Activated CD4-positive, alpha-beta T cell treated with anti-CD3 and anti-CD28 coated beads, Interleukin-10, Interleukin-2, amounts not matched to agents 100 ng/mL and 50 ng/mL, durations not matched to agents 16 hours and 8 hours (primary cell): ENCODE measurements around the gene PANK1.

Experiments used
- DNase-seq: peaks from one replicate; pipeline ENCODE4 v3.0.0-alpha.2; 2020

Gene PANK1

DNA sequence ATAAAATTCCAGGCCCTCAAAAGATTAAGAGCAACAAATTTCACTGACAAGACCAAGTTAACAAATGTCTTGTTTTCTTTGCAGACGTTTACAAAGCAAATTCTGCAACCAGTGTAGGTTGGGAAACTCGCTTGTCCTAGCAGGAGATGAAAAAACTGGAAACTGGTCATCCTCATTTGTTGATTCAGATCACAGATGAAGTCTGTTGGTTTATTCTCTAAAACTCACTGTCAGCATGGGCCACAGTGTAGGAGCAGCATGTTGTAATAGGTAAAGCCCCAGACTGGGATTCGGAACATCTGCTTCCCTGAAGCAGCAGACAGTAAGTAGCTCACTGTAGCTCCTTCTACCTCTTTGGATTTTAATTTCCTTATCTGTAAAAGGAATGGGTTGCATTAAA is 31.5 kb downstream of the PANK1 start:
- no peak for DNase-seq

DNA sequence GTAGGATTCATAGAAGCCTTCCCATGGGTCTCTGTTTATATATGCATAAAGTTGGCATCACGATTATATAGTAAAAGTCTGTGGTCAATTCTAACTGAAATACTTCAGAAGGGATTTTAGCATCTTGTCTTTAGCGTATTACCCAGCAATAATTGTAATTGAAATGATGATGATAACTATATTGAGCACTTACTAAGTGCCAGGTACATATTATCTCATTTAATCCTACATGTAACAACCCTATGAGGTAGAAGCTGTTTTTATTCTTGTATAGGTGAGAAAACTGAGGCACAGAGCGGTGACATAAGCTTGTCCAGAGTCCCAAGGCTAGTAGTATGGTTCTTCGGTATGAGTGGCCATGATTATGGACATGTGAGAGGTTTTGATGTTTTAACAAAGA is 33.8 kb downstream of the PANK1 start:
- DNase-seq, result no peak

DNA sequence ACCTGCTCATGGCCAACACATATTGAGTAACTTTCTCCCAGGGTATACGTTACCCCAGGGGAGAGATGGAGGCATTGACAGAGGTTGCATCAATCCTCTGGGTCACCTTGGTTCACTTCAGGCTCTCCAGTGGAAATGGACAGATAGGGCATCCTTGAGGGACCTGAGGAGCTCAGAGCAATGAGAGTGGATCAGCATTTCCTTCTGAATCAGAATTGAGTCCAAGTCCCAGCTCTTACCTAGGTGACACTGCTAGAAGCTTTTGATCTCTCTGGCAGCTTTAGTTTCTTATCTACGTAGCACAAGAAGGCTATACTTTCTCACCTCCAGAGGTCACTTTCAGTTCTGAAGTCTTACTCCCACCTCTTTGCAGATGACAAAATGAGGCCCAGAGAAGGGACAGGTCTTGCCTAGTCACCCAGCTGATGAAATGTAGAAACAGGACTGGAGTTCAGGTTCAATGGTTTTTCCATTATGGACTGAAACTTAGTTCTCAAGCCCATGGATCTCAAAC is 35.2 kb downstream of the PANK1 start:
- peak; percentile 4 for DNase-seq

DNA sequence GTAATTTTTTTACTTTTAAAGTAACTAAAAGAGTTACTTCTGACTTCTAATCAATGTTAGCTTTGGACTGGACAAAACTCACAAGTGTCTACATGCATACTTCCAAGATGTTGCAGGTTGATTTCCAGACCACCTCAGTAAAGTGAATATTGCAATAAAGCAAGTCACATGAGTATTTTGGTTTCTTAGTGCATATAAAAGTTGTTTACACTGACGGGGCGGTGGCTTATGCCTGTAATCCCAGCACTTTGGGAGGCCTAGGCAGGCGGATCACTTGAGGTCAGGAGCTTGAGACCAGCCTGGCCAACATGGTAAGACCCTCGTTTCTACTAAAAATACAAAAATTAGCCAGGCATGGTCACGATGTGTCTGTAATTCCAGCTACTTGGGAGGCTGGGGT is 40.8 kb downstream of the PANK1 start:
- no peak for DNase-seq

DNA sequence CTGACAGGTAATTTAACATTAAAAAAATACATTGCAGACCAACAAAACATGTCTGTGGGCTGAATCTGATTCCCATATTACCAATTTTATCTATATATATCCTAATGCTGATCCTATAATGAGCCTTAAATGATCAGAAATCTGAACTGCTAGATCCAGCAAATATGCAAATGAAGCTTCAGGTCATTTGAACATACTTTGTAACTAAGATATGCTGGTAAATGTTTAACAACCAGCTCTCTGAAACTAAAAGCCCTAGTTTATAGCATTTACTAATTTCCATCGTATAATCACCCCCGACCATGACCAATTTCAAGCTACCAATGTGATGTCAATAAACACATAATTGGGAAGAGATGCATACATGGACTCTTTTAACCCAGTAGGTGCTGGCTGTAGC is 42.1 kb downstream of the PANK1 start:
- DNase-seq, result no peak

DNA sequence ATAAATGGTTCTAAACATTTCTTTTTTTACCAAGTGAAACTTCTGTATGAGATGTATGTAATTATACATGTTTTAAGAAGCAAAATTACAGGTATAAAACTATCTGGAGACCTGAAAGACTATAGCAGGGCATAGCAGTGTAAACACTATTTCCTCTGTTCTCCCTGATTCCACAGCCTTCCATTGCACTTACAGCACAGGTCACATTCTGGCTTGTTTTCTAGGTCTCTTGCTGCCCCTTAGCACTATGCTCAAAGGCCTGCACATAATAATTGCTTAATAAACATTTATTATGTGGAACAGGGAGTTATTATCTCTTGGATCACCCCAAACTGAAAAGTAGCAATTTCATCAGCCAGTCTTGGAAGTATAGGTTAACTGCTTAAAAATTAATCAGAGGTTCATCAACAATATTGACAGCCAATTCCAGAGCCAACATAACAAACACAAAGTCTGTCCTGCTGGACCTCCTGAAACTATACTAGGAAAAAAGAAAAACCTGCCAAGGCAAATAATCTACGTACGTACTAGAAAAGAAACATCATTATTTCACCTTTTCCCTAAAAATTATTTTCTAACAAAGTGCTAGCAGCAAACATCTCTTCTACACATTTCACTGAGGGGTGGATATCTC is 43.2 kb downstream of the PANK1 start:
- DNase-seq, result no peak

DNA sequence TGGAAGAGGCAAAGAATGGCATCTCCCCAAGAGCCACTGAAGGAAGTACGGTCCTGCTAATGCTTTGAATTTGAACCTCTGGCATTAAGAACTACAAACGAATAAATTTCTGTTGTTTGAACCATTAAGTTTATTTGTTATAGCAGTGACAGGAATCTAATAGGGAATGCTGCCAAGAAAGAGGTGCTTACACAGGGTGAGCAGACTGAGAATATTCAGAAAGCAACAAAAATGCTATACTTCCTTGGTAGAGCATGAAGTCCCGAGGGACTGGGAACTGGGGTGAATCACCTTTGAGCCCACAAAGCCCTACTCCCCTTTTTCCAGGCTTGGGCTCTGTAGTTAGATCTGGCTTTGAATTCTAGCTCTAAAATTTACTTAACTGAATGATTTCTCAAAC is 45.0 kb downstream of the PANK1 start:
- DNase-seq, result no peak

DNA sequence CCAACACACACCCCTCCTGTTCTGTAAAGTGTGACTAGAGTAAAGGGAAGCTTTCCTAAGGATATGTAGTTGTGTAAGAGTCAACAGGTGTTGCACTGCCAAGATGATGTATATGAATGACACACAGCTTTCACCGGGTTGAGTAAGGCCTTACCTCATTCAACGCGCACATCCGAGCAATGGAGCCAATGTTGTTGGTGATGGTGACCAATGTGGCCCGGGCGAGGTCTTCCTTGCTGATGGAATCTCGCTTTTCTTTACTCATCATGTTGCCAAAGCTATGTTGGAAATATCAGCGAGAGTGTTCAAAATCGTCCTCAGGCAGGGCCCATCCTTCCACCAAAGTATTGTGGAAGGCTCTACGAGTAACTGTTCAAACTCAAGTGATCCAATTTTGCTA is 52.0 kb downstream of the PANK1 start:
- no peak for DNase-seq

DNA sequence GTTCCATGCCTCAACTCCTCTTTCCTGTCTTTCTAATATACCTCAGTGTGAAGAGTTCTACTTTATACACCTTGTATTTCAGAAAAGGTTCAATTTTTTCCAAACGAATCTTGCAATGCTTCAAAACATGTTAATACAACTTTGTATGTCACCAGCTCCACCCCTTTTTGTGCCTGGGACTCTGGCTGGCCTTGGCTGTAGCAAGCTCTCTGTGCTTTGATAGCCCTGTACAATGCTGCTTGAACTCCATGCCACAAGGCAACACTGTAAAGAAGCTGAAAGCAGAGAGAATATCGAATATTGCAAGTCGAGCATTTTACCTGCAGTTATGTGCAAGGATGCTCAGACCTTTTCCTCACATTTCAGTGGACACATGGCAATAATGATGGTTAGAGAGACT is 52.5 kb downstream of the PANK1 start:
- no peak for DNase-seq

DNA sequence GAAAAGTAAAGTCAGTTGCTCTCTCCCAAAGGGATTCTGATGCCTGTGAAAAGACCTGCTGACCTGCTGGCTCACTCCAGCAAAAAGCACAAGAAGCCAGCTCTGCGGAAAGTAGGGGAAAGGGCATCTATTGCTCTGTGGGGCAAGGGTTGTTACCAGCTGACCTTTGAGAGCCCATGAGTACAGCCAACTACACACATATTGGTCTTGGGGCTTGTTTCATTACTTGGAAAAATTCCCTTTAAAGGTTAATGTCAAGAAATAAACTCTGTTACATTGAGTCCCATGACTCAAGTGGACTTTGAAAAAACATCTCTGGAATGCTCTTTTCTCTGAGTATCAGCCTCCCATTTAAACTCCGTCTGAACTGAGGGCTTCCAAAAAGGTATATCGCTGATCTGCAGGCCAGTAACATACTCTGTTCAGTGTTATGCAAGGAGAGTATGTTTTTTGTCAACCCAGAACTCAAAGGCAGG is 53.2 kb downstream of the PANK1 start:
- DNase-seq, result no peak

DNA sequence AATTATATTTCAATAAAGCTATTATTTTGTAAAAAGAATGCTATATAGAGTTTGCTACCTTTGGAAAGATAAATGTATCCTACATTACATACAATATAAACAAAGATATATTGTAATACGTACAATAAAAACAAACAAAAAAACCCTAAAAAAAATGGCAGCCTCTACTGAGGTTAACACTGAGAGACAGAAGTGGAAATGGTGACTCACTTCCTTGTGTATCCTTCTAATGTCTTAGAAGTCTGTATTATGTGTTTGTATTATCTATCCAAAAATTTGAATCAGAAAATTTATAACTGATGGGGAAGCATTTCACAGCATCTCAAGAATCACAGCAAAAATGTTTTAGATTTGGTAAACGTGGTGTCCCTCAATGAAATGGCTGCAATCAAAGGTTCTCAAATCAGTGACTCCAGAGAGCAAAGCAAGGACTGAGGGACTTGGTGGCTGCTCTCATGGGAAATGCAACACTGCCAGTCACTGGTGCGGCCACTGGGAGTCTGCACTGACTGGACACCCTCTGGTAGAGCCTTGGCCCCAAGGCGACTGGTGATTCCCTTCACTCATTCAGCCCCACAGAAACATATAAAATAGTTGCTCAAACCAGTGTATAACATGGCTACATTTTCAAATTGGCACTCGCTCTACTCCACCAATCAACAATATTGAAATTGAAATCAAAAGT is 53.8 kb downstream of the PANK1 start:
- DNase-seq, result peak; percentile 3

DNA sequence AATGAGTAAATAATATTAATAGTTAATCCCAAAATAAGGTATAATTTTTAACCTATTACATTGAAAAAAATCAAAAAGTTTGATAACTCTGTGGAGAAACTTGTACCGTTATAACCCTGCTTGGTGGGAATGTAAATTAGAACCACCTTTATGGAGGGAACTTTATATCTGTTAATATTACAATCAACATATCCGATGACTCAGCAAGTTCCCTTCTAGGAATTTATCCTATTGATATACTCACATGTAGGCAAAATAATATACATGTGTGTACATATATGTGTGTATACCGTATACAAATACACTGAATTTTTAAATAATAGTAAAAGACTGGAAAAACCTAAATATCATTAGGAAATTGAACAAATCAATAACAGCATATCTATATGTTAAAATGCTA is 54.7 kb downstream of the PANK1 start:
- DNase-seq, result no peak

DNA sequence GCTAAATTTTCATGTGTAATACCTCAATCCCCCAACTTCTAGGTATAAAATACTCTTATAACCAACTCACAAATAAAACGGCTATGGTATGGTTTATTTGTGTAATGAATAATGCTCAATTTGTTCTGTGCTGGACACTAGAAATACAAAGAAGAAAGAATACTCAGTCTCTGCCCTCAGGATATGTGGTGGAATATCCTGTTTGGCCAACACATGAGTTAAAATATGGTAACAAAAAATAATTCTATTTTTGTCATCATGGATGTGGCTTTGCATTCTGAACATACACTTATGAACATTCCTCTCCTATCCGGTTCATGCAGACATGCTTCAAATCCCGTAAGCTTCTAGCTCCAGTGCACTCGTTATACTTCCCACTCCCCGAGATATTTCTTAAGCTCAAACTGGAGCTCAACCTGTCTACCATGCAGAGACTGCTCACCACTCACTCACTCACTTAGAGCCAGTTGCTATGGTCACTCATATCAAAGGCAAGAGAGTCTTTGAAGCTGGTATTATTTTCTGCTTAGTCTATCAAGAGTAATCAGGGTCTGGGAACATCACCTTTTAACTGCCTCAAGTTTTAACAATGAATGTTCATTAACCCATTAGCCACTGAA is 55.8 kb downstream of the PANK1 start:
- no peak for DNase-seq

DNA sequence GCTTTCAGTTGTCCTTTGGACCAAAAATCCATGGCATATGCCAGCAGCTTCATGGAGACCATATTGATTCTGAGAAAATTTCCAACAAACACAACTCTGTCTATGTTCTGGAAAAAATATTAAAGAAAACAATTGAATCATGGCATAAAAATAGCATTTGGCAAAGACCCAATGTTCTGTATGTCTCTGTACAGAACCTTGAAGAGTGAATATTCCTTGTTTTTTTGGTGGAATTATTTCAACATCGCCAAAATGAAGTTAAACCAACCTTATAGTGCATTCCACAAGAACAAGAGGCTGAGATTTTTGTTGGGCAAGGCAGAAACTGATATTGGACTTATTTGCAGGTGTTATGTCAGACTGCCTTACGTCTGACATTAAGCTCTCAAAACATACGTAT is 56.4 kb downstream of the PANK1 start:
- no peak for DNase-seq

DNA sequence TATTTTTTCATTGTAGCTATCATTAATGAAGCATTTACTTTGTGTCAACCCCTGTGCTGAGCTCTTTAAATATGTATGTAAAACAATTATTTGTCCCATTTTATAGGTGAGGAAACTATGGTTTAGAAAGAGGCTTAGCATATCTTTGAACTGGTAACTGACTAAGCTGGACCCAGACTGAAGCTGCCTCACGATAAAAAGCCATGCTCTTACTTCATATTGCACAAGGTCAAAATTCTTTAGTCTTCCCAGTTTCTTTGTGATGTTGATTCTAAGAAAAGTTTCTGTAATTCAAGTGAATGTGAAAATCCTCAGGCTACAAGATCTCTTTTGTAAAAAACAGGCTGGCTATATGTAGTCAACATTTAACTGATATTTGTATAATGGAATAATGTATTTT is 63.0 kb downstream of the PANK1 start:
- no peak for DNase-seq

DNA sequence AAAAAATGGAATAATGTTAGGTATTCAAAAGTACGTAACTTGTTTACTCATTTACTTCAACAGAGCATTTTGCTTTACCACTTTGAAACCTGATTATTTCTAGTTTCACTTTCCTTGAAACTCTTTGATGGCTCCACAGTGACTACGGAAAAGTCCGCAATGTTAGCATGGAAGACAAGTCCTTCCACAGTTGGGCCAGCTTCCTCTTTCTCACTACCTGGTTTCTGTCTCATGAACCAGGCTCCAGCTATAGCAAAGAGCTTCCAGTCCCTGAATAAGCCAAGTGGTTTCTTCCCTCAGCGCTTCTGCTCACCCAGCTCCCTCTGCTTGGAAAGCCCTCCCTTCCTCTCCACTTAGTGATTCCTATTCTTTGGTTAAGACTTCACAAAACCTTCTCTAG is 64.8 kb downstream of the PANK1 start:
- no peak for DNase-seq

DNA sequence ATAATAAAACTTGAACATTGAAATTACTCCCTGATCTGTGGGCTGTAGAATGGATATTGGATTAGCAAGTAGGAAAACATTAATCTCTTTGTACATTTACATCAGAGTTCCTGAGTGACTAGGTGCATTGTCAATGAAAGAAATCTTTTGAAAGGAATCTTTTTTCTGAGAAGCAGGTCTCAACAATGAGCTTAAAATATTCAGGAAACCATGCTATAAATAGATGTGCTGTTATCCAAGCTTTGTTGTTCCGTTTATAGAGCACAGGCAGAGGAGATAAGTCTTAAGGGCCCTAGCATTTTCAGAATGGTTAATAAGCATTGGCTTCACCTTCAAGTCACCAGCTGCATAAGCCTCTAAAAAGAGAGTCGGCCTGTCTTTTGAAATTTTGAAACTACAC is 68.3 kb downstream of the PANK1 start:
- DNase-seq, result no peak

DNA sequence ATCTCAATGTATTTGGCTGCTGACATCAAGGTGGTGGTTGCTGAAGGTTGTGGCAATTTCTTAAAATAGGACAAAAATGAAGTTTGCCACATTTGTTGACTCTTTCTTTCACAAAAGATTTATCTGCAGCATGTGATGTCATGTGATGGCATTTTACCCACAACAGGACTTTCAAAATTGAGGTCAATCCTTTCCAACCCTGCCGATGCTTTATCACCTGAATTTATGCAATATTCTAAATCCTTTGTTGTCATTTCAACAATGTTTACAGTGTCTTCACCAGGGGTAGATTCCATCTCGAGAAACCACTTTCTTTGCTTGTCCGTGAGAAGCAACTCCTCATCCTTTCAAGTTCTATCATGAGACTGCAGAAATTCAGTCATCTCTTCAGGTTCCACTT is 69.0 kb downstream of the PANK1 start:
- no peak for DNase-seq

DNA sequence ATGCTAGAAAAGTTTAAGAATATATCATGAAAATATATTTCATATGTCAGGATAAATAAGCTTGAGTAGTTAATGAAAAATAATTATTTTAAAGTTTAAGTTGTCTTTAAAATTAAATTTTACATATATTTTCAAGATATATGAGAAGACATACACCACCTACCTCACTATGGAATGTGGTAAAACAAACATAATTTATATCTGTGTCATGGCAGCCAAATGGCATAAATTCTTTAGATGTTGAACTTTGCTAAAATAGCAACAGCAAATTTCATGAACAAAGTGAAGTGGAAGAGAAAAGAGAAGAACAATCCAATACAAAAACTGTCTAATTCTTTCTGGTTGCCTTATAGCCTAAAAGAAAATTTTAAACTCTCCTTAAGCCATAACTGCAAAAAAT is 70.0 kb downstream of the PANK1 start:
- DNase-seq, result no peak

DNA sequence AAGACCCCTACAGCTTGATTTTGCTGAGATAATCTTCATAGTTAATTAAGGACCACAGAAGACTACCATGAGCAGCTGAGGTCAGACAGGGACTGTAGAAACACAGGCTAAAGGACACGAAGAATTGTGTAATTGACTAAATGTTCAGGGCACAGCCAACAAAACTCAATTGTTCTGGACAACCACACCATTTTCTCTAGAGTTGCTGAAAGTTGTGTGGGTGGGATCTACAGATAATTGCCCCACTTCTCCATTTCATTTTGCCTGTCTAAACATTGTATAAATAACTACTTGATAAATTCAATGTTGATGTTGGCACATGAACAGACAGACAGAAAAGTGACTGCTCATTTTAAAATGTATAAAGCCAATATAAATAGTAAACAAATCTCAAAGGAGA is 70.7 kb downstream of the PANK1 start:
- no peak for DNase-seq

DNA sequence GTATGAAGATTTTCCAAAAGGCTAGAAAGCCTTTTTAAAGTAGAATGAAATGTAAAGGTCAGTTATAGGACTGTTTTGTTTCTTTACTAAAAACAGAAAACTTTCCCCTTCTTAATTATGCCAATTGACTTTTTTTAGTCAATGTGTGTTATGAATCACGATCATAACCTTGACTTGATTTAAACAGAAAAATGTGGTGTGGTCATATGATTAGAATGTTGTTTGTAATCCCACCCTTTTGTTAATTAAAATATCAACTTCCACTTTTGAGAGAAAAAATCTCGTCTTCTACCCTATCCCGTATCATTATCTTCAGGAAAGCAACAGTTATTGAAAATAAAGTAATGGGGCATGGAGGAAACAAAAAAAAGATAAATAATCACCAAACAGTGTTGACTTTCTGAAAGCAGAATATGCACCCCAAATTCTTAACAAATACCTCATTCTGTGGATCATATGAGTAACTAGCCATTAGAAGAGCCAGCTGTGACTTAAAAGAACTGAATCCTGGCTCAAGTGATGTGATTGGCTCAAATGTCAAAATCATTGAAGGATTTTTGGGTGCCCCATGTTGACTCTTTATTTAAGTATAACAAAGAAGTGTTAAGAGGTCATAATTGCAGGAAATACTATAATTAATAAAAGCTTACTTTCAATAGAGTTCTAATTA is 77.3 kb downstream of the PANK1 start:
- DNase-seq, result no peak

DNA sequence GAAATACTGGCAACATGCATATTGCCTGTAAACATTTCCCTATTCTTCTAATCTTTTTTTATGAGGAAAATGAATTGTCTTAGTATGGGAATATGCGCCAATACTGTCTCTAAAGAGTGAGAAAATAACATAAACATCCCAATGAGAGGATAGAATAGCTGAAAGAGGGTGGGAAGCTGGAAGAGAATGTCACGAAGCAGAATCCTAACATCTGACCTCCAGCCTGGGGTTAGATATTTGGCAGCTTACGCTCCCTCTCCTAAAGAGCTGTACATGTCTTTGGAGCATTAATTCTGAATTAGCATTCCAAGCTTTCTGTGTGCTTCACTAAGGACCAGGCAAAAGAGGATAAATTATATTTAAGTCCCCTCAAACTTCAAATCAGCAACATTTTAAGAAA is 78.0 kb downstream of the PANK1 start:
- DNase-seq, result no peak

DNA sequence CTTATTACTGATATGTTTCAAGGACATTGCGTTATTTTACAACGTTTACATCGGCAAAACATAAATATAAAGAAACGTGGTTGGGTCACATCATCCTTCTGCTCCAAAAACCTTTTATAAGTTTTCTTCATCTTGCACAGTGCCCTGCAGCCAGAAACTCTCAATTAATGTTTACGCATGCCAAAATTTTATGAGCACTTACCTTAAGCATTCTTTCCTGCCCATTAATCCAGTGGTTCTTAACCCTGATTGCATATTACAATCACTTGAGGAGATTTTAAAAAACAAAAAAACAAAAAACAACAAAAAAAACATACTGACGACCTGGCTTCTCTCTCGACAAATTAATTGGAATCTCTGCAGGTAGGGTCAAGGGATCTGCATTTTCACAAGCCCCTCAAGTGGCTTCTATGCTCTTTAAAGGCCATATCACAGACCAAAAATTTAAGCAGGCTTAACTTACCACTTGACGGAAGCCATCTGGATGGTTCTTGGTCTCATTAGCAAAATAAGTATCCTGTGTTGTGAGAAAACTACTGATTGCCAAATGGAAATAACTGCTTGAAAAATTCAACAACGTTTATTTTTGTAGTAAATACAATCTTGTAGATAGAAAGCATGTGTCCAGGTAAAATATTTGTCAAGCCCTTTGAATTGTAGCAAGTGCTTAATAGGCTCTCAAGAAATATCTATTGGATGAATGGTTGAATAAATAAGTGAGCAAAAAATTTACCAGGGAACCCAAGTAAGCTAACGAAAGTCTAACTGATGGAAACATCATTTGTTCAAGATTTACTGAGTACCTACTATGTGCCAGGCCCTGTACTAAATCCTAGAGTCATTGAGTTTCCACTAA is 78.7 kb downstream of the PANK1 start:
- DNase-seq, result no peak
